Skin of body (tissue), 2 donors: ENCODE measurements around the gene ZEB1. TPM values are rescaled to one million over a fixed set of nuclear protein-coding genes. Genes with fewer than 3 reads are reported as not detected.
"Not testable (repeated sequence)": the region's sequence is repeated elsewhere in the genome, so short reads cannot be mapped to it uniquely, and the experiment has no call there.

Experiments used
- DNase-seq: peaks from one replicate; lab custom pipeline; 2025; lab: John Stamatoyannopoulos, UW
- total RNA-seq: library from RNA; depleted of rRNA; stranded (reverse); fragments of >200 nt; gene quantifications from one replicate; pipeline ENCODE4 v1.2.3, GENCODE V29; 2014

The ZEB1 gene
- total RNA-seq, 1 donor from 2014 or later: 70.4 TPM

DNA sequence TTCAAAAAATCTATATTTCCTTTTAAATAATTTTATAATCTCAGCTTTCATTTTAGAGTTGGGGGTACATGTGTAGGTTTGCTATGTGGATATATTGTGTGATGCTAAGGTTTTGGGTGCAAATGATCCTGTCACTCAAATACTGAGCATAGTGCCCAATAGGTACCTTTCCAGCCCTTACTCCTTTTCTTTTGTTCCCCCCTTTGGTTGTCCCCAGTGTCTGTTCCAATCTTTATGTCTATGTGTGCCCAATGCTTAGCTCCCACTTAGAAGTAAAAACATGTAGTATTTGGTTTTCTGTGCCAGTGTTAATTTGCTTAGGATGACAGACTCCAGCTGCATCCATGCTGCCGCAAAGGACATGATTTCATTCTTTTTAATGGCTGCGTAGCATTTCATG is 103.6 kb downstream of the ZEB1 start:
- DNase-seq: no peak

- DNase-seq: no peak
These were observed 105.5 kb downstream of the ZEB1 start for GRCh38 chr10:31424473-31424872.

DNA sequence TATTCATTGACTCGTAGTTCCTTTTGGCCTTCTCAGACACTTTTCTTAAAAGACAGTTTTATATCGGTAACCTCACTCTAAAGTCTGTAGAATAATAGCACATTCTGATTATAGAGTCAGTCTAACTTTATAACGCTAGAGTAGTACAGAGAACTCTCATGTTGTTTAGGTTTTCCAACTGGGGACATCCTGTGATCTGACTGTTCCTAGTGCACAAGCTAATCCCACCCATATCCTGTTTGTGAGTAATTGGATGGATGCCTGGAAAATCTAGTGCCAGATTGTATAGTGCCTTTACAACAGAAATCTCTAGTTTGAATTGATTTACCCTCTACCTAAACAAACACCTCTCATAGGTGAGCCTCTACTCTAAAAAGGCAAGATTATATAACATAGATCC is 107.4 kb downstream of the ZEB1 start:
- peak; percentile 61 for DNase-seq

DNA sequence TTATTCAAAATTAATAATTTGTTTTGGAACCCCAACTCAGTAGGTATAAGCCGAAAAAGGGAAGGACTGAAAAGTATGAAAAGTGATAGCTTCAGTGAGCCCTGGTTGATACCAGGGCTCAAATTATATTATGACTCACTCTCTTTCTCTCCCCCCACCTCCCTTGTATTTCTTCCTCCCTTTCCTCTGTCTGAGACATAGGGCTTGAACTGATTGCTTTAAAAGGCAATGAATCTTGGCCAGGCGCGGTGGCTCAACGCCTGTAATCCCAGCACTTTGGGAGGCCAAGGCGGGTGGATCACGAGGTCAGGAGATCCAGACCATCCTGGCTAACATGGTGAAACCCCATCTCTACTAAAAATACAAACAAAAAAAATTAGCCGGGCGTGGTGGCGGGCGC is 108.3 kb downstream of the ZEB1 start:
- not testable (repeated sequence) for DNase-seq

DNA sequence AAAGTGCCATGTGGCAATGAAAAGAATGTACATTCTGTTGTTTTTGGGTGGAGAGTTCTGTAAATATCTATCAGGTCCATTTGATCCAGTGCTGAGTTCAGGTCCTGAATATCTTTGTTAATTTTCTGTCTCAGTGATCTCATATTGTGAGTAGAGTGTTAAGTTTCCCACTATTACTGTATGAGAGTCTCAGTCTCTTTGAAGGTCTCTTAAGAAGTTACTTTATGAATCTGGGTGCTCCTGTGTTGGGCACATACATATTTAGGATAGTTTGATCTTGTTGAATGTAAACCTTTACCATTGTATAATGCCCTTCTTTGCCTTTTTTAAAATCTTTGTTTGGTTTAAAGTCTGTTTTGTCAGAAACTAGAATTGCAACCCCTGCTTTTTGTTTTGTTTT is 109.5 kb downstream of the ZEB1 start:
- not testable (repeated sequence) for DNase-seq

GRCh38 chr10:31431021-31431420 is 112.0 kb downstream of the ZEB1 start:
- no peak for DNase-seq

DNA sequence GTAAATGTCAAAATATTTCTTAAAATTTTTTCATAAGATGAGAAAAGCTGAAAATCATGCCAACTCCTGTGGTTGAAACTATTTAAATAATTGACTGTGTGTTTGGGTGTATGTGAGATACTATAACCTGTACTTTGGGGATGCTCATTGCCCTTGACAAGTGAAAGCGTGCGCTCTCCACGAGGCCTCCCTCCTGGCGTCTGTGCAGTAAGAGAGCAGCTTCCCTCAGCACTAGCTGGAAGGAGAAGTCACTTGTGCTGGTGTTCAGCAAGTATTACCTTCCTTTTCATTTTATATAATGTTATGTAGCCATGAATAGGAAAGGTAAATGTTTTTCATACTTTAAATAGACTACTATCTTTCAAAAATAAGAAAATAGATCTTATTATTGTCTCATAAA is 118.9 kb downstream of the ZEB1 start:
- no peak for DNase-seq

- DNase-seq: no peak
These were observed 132.8 kb downstream of the ZEB1 start for GRCh38 chr10:31451766-31452165.

DNA sequence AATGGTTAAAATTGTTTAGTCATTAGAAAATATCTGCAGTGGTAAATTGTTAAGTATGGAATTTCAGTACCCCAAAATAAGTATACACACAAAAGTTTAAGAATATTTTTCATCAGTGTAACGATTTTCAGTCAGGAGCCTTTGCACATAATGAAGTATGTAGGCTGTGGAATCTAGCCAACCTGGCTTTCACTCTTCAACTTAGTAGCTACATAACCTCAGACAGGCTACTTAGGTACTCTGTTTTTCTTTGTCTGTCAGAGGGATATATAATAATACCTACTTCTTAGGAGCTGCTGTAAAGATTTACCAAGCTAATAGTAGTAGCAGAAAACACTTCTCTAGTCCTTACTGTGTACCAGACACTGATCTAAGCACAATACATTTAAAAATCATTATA is 137.5 kb downstream of the ZEB1 start:
- DNase-seq: no peak

GRCh38 chr10:31457858-31458257 is 138.8 kb downstream of the ZEB1 start:
- no peak for DNase-seq

GRCh38 chr10:31458974-31459373 is 140.0 kb downstream of the ZEB1 start:
- no peak for DNase-seq

DNA sequence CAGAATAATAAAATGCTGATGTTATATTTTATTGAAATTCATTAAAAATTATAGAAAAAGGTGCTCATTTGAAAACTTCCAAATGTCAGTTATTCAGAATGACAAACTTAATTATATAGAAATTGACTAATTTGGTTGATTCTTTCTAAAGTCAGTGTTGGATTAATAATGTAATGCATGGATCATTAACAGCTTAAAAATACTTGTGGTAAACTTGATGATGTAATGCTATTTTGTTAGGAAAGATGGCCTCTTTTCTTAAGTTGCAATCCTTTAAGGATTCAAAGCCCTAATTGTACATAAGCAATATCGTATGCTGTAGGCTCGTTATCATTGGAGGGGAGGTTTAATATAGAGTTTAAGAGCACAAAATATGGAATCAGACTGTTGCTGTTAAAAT is 141.2 kb downstream of the ZEB1 start:
- no peak for DNase-seq

DNA sequence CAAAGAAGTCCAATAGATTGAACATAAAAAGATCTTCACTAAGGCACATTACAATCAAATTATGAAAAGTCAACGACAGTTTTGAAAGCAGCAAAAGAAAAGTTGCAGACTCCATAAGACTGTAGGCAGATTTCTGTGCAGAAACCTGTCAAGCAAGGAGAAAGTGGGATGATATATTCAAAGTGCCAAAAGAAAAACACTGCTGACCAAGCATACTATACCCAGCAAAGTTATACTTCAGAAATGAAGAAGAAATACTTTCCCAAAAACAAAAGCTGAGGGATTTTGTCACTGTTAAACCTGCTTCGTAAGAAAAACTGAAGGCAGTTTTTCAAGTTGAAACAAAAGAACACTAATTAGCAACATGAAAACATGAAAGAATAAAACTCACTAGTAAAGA is 145.5 kb downstream of the ZEB1 start:
- DNase-seq: no peak

GRCh38 chr10:31466313-31466712 is 147.3 kb downstream of the ZEB1 start:
- no peak for DNase-seq

DNA sequence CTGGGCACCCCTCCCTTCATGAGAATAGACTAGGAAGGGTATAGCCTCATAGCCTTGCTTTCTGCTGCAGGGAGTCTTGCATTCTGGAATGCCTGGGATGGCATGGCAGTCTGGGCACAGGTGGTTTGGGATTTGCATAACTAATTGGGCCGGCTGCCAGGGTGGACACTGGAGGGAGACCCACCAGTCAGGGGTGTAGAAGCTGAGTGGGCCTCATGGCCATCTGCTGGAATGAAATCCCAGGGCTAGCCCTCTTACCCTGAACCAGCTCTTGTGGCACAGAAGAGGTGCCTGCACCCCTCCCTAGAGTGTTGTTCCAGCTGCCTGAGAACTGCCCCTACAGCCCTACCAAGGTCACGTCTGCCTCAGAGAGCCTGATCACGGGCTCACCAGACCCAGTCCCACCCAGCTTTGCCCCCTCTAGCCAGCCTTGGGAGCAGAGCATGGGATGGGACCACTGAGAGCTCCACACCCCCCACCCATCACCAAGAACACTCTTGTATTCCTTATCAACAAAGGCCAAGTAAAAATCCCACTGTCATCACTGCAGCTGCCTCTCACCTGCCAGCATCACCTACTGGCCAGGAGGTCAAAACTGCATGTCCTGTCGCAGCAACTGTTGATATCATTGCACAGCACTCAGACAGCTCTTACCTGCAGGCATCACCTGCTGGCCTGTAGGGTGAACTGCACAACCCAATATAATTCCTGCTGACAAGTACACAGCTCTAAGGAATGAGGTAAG is 148.9 kb downstream of the ZEB1 start:
- DNase-seq: no peak

- no peak for DNase-seq
These were observed 149.5 kb downstream of the ZEB1 start for GRCh38 chr10:31468536-31468859.

DNA sequence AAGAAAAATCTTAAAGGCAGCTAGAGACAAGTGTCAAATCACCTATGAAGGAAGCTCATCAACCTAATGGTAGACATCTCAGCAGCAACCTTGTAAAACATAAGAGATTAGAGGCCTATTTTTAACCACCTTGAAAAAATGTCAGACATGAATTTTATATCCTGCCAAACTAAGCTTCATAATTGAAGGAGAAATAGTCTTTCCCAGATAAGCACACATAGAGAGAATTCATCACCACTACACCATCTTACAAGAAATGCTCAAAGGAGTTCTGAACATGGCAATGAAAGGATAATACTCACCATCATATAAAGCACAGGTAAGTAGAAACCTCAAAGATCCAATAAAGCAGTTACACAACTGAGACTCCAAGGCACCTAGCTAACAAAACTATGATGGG is 156.5 kb downstream of the ZEB1 start:
- DNase-seq: no peak

DNA sequence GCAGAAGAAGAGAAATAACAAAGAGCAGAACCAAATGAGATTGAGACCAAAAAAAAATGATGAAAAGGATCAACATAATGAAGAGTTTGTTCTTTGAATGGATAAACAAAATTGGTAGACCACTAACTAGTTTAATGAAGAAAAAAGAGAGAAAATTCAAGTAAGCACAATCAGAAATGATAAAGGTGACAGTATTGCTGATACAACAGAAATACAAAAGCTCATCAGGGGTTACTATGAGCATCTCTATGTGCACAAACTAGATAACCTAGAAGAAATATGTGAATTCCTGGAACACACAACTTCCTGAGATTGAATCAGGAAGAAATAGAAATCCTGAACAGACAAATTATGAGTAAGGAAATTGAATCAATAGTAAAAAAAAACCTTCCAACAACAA is 157.1 kb downstream of the ZEB1 start:
- DNase-seq: no peak

- DNase-seq: no peak
These were observed 158.6 kb downstream of the ZEB1 start for GRCh38 chr10:31477584-31477983.

GRCh38 chr10:31479752-31480151 is 160.7 kb downstream of the ZEB1 start:
- no peak for DNase-seq

DNA sequence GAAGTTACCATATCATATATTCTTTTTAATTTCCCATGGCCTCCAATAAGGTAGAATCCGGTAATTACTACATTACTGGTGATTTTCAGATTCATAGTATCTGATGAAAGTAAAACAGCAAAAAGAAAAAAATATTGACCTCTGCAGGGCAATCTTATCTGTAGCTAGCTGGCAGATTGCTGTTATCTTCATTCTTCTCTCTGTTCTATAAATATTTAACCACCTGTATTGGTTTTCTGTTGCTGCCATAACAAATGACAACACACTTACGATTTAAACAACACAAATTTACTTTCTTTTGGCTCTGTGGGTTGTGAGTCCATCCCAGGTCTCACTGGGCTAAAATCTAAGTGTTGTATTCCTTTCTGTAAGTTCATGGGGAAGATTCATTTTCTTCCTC is 164.5 kb downstream of the ZEB1 start:
- no peak for DNase-seq

GRCh38 chr10:31484431-31485135 is 165.6 kb downstream of the ZEB1 start:
- no peak for DNase-seq

GRCh38 chr10:31490858-31491504 is 172.0 kb downstream of the ZEB1 start:
- DNase-seq: no peak
